ENCODE data around the gene RAG2.

RAG2 gene

DNA sequence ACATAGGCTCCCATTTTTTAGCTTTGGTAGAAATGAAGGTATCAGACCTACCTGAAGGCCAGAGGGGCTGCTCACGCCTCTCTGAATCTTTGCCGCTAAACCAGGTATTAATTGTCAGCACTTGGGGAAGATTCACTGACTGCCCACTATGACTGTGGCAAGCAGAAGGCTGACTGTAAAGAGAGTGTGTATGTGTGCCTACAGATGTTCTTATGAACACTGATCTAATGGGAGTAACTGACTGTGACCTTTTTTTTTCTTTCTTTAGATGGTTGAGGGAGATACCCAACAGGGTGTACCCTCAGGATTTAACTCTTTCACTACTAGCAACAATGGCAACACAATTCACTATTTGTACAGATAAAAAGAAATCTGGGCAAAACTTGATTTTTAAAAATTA lies at the start of gene RAG2:
RAG2 (minus strand) TSS at position 186 of the 400 bp plus-strand sequence. CDS start 4,068 bp downstream, outside the sequence.
- no peak for DNase-seq (ENCODE audit: low spot score)

DNA sequence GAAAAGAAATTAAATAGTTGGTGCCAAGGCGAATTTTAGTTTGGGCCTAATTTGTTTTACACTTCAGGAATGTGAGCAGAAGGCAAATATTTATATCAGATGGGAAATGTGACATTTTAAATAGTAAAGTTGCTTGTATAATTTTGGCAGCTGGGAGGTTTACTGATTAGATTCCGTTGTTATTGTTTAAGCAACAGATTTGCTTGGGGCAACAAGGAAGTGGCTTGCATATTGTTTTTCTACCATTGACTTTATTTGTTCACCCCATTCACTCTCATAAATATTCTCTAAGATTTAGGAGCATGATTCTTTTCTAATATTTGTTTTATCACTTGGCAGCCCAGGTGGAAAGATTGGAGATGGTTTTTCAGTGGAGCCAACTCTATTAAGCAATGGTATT lies 40.5 kb upstream of the RAG2 start:
- no peak for DNase-seq (ENCODE audit: low spot score)

DNA sequence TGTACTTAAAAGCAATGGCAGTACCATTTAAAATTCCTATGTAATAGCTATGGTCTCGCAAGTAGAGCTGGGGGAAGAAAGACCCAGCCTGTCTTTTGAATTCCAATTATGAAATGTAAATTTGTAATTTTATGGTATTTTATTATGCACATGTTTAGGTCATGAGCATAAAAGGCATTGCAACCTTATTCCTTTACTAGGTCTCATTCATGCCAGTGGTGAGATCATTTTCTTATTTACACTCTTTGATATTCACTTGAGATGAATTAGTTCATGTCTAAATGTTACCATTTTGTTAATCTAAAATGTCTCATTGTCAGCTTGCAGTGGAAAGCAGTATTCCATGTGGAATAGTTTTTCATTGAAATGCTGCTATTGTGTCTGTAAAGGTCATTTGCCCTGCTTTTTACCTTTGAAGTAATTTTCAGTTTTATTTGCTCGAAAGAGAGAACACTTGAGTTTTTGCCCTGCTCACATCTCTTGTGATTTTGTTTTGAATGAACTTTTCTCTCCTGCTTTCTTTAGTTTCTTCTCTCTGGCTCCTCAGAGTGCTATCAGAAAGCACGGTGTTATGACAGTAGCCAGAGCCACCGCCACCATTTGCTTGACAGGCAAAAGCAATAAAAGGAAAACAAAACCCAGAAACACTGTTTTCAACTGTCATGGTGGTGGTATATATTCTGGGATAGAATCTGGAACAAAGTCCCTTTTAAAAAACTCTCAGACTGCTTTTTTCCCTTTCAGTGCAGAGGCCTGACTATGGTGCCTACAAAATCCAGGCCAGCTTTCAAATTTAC lies 37.2 kb upstream of the RAG2 start:
- no peak for DNase-seq (ENCODE audit: low spot score)

- DNase-seq (ENCODE audit: low spot score): no peak
These were observed 33.7 kb upstream of the RAG2 start for GRCh38 chr11:36631774-36632173.

GRCh38 chr11:36628765-36629244 lies 30.8 kb upstream of the RAG2 start:
- DNase-seq (ENCODE audit: low spot score): no peak

DNA sequence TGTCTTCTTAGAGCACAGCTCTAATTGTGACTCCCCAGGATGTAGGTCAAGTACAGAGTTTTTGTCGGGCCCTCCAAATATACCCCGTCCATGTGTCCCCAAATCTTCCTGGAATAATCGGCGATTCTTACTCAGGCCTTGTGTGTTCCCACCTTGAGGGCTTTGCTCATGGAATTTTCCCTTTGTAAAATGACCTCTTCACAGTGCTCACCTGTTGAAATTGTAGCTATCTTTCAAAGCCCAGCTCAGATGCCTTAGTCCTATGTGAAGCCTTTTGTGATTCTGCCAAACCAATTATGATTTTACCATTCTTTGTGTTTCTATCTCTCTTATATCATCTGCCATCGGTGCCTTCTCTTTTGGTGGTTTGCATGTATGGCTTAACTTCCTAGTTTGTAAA lies 30.1 kb upstream of the RAG2 start:
- DNase-seq (ENCODE audit: low spot score): no peak

DNA sequence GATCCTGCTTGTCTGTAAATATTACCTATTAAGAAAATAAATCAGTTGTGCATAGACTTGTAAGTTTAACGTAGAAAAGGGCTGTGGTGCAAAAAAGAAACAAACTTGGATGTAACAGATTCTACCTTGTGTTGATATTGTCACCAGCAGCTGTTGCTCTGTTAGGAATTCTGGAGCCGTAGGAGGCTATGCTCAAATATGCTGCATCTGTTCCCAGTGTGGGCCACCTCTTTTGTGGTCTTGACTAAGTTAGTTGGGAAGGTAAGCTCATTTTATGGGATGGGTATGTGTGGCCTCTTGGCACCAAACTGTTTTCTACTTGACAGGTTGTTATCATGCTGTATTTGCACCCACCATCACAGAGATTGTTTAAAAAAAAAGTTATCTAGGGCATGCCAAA lies 29.4 kb upstream of the RAG2 start:
- DNase-seq (ENCODE audit: low spot score): no peak

- no peak for DNase-seq (ENCODE audit: low spot score)
These were observed 29.0 kb upstream of the RAG2 start for GRCh38 chr11:36627006-36627405.

DNA sequence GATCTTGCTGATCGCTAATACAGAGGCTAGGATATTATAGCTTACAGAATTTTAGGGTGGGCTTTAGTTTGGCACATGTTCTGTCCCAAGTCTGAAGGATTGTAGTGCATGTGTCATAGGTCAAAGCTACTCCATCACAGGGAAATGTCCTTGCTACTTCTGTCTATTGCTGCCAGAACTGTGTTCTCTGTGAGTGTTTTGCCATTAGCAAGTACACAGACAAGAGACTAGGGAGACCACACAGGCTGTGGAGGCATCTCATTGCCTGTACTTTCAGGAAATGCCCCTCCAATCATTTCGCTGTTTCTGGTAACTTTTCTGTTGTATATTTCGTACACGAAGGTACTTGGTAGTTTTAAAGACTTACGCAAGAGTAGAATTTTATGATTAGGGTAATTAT lies 25.5 kb upstream of the RAG2 start:
- no peak for DNase-seq (ENCODE audit: low spot score)

DNA sequence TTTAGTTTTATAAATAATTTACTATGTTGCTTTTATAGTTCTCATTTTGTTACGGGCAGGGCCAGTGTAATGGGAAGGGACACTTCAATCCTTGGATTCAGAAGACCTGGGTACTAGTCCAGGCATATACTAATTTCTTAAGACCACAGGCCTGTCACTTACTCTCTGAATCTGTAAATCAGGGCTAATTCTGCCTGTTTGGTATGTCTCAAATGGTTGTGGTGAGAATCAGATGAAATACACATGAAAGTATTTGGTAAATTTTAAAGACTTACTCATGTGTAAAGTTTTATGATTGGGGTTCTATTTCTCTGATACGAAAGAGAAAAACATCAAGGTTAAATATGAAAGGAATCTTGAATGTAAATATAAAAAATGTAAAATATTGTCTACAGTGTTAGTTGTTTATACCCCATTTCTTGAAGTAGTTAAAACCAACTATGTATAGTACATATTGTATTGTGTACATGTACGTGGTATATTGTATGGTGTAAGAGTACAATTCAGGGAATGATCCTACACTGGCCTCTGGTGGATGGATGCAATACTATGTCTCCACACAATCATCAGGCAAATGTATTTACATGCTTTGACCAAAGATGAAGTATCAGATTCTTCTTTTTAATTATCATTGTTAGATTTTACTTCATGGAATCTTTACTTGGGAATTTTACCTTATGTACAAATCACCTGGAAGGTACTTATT lies 24.5 kb upstream of the RAG2 start:
- no peak for DNase-seq (ENCODE audit: low spot score)

GRCh38 chr11:36620246-36620645 lies 22.2 kb upstream of the RAG2 start:
- no peak for DNase-seq (ENCODE audit: low spot score)

- DNase-seq (ENCODE audit: low spot score): no peak
These were observed 21.5 kb upstream of the RAG2 start for GRCh38 chr11:36619502-36619901.

GRCh38 chr11:36618363-36619047 lies 20.5 kb upstream of the RAG2 start:
- no peak for DNase-seq (ENCODE audit: low spot score)

DNA sequence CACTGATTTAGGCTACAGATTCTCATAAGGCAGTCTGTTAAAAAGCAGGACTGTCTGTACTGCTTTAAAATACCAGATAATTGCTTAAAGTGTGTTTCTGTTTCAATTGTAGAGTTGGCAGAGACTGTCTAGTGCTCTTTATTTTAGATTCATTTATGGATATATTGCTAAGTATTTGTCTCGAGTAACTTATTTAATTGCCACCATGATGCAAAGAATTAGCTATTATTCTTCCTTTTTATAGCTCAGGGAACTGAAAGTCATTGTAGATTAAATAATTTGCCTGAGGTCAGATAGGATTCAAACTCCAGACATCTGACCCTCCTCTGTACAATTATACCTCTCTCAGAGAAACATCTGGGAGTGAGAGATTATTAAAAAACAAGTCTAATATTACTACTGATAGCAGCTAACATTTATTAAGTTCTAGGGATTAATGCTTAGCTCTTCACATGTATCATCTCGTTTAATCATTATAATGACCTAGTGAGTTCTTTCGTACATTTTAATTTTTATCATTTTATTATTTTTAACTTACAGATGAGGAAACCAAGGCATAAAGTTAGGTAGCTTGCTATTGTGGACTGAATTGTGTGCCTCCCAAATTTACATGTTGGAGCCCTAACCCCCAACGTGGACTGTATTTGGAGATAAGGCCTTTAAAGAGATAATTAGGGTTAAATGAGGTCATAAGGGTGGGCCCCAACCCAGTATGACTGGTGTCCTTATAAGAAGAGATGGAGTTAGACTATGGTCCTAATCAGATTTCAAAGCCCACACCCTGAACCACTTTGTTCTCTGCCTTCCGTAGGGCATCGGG lies 19.7 kb upstream of the RAG2 start:
- DNase-seq (ENCODE audit: low spot score): no peak

DNA sequence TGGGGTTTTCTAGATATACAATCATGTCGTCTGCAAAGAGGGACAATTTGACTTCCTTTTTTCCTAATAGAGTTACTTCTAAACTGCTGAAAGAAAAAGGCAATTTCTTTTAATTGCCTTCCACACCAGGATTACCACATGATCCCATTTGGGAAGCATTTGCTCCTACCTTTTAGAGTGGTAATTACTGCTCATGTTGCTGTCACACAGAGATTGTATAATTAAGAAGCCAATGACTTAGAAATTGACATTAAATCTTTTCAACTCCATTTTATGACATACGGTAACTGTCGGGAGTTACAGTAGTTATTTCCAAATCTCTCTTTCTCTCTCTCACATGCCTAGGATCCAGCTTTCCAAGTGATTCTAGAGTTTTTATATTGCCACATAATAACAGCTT lies 17.8 kb upstream of the RAG2 start:
- DNase-seq (ENCODE audit: low spot score): no peak

- no peak for DNase-seq (ENCODE audit: low spot score)
These were observed 11.3 kb upstream of the RAG2 start for GRCh38 chr11:36609383-36609782.

- no peak for DNase-seq (ENCODE audit: low spot score)
These were observed 10.6 kb upstream of the RAG2 start for GRCh38 chr11:36608491-36609199.

DNA sequence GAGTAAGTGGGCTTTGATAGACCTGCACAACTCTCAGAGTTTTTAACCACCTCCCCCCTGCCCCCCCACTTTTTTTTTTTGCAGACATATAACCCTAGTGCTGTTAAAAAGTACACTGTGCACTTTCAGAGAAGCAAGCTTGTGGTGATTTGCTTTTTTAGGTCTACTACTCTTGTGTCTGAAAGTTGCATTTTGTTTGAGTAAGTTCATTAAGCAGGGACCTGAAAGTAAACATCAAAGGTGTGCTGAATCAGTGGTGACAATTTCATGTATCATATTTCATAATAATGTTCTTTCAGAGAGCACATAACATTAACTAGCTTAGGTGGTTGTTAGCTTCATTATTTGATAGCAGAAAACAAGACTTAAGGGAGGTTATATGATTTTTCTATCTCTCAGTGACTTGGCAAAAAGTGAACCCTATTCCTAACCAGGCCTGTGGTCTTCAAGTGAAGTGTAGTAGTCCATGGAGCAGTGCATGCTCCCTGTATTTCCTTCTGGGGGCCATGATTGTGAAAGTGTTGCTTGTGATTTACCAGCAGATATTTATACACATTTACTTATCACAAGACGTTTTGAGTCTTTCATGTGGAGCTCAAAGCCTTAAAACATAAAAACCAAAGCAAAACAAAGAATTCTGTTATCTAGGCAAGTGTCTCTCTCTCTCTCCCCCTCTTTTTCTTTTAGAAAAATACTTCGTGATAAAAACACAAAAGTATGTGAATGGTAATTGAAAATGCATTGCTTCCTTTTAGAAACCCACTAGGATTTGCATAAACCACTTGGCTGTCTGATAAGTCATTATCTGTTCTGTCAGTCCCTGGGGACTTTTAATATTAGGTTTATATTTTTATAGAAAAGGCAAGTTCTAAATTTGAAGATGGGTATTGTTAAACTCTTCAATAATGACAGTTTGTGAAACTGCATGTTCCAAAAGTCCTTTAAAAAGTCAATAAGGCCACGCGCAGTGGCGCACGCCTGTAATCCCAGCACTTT lies 7.5 kb upstream of the RAG2 start:
- DNase-seq (ENCODE audit: low spot score): no peak

- DNase-seq (ENCODE audit: low spot score): no peak
These were observed 4.1 kb upstream of the RAG2 start for GRCh38 chr11:36602135-36602534.

DNA sequence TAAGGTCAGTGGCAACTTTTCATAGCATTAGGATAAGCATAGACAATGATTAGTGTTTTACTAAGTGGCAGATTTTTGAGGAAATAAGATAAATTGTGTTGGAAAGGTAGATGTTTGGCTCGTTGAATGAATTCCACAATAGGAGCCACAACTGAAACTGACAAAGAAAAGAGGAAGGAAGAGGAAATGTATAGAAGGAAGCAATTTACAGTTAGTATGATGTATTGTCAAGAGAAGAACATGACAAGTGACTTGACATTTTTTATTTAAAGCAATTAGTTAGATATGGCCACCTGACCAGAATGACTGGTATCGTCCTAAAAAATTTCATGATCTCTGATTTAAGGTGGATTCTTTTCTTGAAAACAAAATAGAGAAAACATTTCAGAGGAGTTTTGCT lies 3.1 kb upstream of the RAG2 start:
- no peak for DNase-seq (ENCODE audit: low spot score)

Measured in globus pallidus (tissue), 1 donor.